Fibroblast of skin of right biceps (primary cell): ENCODE data around the gene MLYCD.
A peak's percentile ranks its signal among the peaks of the same experiment; 100 is the strongest.
"Not testable (repeated sequence)": the region's sequence is repeated elsewhere in the genome, so short reads cannot be mapped to it uniquely, and the experiment has no call there.

Experiments used
- DNase-seq: peaks from one replicate; pipeline ENCODE4 v3.0.0-alpha.2; 2013

Gene MLYCD

DNA sequence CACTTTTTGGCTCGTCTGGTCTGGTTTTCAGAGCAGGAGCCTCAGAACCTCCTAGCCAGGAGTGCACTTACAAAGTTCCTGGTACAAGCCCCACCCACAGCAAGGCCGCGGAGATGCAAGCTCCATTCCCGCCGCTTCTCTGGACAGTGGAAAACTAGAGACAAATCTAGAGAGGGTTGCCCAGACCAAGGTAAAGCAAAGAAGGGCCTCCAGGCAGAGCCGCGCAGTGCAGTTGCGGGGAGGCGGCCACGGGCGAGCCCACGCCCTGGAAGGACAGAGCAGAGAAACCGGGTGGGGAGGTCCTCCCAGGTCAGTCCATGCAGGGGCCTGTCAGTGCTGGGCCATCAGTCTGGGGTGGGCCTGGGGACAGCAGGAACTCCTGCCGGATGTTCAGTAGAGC, 43.2 kb downstream of the MLYCD start:
- DNase-seq, result no peak

DNA sequence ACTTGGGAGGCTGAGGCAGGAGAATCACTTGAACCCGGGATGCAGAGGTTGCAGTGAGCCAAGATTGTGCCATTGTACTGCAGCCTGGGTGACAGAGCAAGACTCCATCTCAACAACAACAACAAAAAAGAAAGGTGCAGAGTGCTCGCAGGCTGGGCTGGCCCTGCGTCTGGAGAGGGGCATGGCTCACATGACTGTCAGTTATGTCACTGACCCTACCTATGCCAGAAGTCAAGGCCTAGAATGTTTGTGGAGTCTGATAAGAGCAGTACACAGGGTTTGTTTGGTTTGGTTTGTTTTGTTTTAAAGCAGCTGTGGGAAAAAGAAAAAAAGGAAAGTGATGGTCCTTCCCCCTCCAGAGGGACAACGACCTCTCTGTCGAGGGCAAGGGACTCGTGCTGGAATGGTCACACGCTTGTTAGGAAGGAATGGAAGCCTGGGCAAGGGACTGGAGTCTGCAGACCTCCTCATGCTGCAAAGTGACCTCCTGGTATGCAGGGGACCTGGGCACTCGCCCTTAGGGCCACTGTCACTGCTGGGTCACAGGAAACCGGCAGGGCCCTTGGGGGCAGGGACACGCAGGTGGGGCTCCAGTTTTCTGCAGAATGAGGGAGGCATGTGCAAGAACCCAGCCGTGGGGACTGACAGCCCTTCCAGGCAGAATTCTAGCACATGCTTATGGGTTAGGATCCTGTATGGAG, 44.0 kb downstream of the MLYCD start:
- DNase-seq, result no peak

DNA sequence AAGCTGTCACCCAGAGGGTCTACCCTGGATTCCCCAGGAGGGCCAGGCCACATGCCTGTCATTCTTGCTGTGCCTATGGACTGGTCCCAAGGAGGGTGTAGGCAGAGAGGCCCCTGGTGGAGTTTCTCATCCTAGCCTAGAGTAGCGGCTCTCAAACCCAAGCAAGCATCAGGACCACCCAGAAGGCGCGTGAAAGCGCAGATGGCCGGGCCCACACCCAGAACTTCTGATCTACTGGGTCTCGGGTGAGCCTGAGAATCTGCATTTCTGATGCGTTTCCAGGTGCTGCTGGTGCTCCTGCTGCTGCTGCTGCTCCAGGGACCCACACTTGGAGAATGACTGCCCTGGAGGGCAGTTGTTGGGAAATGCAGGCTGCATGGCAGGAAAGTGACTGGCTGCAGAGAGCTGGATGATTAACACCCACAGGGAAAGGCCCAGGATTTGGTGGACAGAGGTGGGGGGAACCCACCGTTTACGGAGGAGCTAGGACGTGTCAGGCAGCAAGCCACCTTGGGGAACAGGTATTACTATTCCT, 44.7 kb downstream of the MLYCD start:
- no peak for DNase-seq

DNA sequence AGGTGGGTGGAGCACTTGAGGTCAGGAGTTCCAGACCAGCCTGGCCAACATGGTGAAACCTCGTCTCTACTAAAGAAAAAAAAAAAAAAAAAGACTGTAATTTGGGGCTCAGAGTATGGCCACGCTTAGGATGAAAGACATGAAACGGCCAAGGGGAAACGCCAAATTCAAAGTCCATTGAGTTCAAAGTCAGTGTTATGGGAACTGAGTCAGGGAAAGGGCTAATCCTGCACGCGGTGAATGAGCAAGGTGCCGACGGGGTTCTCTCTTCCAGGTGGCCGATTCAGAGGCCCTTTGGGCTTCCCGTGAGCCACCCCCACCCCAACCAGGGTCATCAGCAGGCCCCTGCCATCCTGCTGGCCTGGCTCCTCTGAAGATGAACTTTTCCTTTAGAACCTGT, 46.7 kb downstream of the MLYCD start:
- no peak for DNase-seq

DNA sequence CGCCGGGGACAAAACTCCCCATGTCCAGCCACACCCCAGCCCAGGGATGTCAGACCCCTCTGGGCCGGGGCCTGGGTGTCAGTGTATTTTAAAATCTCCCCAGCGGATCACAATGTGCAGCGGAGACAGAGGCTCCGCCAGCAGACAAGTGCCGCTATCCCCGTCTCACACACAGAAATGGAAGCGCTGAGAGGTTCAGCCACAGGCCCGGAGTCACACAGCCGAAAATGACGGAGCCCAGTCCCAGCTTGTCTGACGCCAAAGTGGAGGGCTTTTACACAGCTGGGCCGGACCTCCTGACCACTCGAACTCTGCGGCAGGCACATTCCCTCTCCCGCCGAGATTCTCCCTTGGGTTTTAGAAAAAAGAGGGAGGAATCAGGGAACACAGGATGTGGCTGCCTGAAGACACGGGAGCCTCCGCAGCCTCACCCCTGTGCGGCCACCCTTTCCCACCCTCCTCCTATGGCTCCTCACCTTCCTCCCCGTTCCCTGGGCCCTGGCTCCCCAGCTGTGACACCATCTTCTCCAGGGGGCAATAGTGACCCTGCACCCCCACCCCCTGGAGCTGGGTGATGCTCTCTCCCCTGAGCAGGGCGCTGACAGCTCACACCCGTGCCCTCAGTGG, 47.4 kb downstream of the MLYCD start:
- no peak for DNase-seq

DNA sequence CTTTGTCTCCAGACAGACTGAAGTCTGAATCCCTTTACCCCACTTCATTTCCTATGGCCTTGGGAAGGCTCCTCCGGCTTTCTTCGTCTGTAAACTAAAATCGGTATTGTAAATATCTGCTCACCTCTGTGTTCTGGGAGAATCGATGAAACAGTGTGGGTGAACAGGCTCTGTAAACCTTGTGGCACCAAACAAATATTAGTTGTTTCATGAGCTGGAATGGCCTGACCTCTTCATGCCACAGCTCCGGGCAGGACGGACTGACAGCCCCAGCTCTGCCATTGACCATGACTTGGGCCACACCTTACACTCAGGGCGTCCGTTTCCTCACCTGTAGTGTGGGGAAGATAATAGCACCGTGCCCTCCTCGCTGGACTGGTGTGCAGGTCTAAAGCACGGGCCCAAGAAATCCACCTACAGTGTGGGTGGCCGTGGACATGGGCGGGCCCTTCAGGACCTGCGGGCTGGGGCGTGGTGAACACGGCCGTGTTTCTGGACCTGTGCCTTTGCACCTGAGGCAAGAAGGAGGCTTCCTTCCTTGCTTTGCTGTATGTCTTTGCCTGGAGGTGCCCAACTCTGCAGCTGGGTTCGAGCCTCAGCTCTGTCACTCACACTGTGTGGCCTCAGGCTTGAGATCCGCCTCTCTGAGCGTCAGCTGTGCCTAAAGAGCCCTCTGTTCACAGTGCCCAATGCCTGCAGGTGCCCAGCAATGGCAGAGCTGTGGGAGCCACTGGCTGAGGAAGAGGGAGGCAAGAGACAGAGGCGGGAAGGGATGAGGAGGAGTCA, 48.1 kb downstream of the MLYCD start:
- no peak for DNase-seq

DNA sequence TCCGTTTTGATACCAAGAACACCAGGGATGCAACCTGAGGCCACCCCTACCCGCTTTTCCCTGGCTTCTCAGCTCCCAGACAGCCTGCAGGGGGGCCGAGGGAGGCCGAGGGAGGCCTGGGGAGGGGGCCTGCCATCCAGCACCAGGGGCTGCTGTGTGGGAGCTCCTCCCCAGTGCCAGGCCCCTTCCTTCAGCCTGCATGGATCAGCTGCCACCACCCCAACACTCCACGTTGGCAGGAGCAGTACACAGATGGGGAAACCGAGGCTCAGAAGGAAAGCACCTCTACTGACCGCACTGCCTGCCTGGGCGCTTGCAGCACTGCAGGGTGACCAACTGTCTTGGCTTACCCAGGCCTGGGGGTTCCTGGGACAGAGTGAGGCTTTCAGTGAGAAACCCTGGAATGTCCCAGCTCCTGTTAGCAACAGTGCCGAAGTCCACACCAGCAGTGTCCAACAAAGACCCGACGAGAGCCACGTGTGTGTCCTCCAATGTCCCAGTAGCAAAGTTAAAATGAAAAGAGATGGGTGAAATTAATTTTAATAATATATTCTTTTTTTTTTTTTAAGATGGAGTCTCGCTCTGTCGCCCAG, 48.8 kb downstream of the MLYCD start:
- DNase-seq, result no peak

DNA sequence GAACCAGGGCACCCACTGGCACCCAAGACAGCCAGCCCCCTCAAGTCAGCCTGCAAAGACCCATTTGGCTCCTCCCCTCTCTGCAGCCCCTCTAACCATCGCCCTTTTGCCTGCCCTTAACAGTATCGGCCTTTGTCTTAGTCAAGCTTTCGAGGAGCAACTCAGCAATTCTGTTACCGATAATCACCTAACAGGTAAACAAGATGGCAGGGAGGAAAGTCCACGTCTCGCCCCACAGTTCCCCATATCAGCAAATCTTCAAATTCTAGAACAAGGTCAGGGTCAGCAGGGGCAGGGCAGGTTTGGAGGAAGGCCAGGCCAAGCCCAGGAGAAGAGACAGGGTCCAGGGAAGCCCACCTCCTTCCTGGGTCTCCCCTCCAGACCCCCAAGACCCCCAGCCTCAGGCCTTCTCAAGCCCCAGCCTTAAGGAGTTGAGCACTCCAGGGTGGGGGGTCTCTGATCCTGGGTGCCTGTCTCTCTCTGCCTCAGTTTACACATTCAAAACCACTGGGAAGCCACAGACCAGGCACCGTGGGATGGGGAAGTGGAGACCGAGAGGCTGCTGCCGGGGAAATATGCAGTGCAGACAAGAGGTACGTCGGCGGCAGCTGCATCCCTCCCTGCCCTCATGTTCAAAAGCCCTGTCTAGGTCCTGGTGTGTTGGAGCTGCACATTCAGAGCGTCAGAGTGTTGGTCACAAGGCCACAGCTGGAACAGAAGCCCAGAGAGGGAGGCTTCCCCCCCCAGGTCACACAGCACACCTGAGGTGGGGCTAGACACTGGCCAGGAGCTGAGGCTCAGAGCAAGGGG, 50.2 kb downstream of the MLYCD start:
- DNase-seq, result no peak

DNA sequence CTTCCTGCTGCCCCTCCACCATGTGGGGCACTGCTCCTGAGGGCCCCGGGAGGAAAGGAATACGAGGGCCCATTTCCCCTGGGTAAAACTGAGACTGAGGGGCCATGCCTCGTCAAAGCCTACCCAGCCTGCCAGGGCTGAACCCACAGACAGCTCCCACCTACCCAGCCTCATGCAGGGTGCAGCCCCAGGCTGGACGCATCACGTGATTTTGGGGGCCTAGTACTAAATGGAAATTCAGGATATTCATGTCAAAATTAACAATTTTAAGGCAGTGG, 50.7 kb downstream of the MLYCD start:
- no peak for DNase-seq

DNA sequence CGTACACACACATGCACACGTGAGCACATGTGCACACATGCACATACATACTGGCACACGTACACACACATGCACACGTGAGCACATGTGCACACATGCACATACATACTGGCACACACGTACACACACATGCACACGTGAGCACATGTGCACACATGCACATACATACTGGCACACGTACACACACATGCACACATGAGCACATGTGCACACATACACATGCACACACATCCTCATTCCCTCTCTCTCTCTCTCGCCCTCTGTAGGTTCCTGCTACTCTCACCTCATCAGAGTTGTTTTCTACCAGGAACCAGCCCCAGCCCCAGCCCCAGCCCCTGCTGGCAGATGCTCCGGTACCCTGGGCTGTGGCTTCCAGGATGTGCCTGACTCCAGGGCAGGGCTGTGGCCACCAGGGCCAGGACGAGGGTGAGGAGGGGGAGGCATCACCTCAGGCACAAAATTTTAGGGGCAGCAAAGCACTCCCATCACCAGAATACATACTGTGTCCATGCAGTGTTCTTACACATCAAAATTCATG, 52.0 kb downstream of the MLYCD start:
- DNase-seq, result not testable (repeated sequence)

DNA sequence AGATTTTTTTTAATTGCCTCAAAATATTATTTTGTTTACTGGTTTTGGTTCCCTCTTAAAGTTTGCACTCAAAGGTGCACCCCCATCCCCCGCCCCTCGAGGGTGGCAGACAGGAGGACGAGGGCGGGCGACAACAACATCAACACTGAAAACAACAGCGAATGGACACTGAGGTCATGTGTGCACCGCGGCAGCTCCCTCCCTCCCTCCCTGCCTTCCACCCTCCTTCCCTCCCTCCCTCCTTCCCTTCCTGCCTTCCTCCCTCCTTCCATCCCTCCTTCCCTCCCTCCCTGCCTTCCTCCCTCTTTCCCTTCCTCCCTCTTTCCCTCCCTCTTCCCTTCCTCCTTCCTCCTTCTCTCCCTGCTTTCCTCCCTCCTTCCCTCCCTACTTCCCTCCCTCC, 52.6 kb downstream of the MLYCD start:
- DNase-seq, result no peak

DNA sequence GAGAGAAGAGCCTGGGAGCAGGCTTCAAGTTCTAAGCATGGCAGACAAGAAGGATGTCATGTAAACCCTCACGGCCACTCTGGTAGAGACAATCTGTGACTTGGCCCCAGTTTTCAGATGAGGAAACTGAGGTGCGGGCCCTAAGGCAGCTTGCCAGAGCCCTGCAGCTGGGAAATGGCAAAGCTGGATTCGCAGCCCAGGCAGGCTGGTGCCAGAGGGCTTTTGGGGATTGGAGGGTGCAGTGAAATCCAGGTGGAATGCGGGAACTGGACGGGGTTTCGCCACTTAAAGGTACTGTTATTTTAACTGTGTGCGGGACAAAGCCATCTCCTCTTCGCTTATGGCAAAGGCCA, 53.6 kb downstream of the MLYCD start:
- no peak for DNase-seq

DNA sequence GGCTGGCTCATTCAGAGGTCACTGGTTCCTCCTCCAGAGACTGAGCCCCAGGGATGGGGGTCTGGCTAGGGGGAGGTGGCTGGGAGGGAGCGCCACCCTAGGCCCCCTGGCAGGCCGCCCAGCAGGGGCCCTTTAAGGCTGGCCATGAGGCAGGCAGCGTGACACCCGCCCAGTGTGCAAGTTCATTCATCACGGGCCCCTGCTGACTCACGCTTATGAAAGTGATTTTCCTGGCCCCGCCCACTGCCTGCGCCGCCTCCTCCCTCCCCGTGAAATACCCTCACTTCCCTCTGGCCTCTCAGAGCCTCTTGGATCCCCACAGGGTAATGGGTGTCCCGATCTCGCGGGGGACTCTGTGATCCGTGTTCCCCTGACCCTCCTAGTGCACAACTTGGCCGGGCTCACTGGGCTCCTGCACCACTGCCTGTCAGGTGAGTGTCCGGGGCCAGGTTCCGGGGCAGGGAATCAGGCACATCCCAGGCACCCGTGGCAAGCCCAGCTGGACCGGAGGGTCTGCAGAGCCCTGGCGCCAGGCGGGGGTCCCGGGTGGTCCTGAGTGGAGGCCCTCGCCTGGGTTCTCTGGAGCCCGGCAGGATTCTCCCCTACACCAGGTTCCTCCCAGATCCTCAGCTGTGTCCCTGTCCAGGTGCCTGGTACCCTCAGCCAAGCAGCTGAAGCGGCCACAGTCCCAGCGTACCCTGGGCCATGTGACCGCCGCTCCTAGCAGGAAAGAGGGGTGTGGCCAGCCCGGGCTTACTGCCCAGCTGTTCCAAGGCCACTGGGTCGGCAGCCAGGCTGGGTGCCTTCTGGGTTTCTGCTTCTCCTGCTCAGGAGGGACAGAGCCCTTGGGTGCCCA, 54.3 kb downstream of the MLYCD start, which contains the start of gene OSGIN1:
Gene OSGIN1, plus strand, starts transcription at position 301 of the 856 bp plus-strand sequence. CDS start 4,432 bp downstream, outside the sequence.
- DNase-seq, result peak; percentile 93

DNA sequence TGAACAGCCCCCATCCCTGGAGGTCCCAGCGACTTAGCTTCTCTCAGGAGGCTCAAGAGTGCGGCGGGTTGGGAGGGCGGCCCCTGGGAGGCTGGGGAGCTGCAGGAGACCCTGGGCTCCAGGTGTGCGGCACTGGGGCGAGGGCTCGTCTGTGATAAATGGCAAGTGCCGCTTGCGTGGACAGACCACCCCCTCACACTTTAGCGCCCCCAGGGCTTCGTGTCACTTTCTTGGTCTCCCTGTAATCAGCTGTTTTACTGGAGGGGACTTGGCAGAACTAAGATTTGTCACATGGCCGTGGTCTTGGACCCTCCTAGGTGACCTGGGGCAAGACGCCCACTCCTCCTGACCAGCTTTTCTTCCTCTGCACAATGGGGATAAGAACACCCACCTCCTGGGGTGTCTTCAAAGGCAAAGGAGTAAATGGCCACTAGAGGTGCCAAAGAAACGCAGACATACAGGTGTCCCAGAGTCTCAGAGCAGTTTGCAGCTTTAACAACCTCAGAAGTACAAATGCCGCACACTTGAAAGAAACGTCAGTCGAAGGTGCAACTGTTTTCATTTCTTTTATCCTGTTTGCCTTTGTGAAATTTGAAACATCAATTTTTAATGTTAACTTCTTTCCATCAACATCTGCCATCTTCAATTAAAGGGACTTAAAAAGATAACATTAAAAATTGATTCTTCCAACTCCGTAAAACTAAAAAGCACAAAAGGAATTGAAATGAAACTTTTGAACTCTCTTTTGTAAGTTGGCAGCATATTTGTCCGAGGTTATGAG, 55.1 kb downstream of the MLYCD start:
- DNase-seq, result peak; percentile 30

DNA sequence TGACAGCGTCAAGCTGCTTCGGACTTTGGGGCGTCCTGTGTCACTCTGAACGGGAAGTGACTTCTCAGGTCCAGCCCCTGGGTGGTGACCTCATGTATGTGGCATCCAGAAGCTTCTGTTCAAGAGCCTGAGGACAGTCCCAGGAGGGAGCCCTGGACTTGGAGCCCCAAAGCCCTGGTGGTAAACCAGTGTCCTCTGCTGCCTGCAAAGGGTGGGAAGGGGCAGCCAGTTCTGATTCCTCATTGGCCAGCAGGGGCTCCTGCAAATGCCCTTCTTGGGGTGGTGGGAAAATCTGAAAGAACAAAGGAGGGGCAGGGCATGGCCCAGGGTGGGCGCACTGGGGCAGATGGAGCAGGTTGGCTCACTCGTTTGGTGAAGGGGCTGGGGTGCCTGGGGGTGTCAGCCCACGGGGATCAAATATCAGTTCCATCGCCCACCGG, 55.7 kb downstream of the MLYCD start:
- peak; percentile 61 for DNase-seq

DNA sequence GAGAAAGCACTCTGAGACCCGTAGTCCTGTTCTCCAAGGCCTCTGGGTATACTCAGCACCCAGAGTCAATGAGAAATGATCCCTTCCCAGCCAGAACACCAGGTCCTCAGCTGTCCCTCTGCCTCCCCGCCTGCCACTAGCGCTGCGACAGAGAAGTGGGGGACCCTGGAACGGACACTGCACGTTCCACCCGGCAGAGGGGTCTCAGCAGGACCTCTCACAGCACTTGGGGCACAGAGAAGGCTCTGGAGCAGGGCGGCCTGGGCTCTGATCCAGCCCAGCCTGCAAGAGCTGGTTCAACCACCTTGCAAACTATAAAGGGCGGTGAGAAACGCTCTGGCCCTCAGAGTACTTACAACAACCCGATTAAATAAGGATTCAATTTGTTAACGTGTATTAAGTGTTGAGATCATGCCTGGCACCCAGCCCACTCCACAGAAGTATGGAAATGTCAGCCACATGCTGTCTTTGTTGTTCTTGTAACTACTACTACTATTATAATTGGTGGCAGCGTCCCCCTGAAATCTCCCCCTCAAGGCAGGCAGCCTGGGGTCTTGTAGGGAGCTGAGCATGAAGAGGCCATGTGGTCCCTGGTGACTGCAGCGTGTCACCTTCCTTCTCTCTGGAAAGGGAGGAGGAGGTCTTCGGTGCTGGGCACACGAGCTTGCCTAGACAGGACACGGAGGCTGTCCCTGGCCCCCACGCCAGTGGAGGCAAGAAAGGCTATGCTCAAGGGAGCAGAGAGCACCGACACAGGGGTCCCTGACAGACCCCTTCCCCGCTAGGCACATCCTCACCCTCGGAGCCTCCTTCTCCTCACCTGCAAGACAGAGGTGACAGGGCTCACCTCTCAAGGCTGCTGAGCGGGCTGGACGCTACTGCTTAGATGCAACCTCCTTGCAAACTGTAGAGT, 56.6 kb downstream of the MLYCD start:
- DNase-seq, result peak; percentile 59

DNA sequence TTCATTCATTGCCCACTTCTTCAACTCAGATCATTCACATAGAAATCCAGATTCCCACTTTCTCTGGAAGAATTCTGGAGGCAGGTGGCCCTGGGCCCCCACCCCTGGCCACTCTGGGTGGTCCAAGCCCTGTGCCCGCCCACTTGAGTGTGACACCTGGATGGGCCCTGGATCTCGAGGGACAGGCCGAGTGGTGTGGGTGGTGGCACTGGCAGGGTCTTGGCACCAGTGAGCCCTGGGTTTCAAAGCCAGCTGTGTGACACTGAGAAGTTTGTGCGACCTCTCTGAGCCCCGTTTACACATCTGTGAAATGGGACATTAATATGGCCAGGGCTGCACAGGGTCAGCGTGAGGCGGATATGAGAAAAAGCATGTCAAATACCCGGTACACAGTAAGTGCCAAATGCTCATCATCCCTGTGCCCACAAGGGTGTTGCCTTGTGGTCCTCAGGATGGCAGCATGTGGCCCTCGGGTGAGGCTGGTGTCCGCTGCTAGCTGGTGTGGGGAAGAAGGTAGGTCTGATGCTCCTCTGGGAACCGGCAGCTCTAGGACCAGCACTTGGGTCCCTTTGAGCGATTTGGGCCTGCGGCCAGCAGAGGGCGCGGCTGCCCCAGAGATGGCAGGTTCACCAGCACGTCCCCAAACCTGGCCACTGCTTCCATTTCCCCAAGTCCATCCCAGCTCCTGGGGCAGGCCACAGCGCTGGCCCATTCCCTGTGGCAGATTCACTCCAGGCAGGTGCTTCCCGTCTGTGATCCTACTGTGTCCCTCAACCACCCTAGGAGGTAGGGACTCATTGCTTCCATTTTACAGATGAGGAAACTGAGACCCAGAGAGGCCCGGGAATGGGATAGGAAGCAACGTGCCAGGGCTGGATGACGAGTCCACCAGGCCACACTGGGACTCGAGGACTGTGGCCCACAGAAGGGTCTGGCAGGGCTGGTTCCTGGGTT, 57.7 kb downstream of the MLYCD start:
- peak; percentile 70 for DNase-seq

DNA sequence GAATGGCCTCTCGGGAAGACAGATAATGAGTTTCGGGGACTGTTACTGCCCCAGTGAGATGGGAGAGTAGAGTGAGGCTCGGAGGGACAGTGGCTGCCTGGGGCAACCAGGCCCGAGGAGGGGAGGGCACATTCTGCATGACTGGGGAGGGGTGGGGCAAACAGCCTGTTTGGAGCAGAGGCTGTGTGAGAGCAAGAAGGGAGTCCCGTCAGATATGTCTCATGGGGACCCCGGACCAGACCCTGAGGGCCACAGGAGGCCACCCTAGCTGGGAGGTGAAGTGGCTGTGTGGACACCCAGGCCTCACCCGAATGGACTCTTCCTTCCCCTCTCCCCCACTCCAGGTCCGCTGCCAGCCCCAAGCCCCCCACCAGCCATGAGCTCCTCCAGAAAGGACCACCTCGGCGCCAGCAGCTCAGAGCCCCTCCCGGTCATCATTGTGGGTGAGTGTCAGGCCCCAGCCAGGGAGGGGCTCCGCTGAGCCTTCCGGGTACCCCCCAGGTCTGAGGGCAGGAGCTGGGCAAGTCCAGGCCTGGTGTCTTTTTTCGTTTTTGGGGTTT, 58.5 kb downstream of the MLYCD start:
- DNase-seq, result no peak
